ENCODE measurements around the gene ATG9B. TPM values are rescaled to one million over a fixed set of nuclear protein-coding genes. Genes with fewer than 3 reads are reported as not detected.

ATG9B gene
- total RNA-seq, 1 experiment from 2014 or later = 2.1 TPM

DNA sequence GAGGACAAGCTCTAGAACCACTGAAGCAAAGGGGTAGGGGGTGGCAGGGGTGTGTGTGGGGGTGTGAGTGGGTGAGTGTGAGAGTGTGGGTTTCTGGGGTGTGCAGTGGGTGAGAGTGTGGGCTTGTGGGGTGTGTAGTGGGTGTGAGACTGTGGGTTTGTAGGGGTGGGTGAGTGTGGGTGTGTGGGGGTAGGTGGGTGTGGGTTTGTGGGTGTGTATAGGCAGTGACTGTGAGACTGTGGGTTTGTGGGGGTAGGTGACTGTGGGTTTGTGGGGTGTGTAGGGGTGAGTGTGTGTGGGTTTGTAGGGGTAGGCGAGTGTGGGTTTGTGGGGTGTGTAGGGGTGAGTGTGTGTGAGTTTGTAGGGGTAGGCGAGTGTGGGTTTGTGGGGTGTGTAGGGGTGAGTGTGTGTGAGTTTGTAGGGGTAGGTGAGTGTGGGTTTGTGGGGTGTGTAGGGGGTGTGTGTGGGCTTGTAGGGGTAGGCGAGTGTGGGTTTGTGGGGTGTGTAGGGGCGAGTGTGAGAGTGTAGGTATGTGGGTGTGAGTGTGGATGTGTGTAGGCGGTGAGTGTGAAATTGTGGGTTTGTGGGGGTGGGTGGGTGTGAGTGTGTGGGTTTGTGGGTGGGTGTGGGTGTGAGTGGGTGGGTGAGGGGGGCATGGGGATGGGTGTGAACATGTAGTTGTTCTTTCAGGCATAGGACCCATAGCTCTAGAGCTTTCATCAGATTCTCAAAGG lies 24.6 kb downstream of the ATG9B start (continued):
- TF ChIP-seq ZBTB33 (IDR thresholded peaks at IDR 0.05; ENCODE audit: extremely low read depth, insufficient replicate concordance, low read length) = no peak

DNA sequence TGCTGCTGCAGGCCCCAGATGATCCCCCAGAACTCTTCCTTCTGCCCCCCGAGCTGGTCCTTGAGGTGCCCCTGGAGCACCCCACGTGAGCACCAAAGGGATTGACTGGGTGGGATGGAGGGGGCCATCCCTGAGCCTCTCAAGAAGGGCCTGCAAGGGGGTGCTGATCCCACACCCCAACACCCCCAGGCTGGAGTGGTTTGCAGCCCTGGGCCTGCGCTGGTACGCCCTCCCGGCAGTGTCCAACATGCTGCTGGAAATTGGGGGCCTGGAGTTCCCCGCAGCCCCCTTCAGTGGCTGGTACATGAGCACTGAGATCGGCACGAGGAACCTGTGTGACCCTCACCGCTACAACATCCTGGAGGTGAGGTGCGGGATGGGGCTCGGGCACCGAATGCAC lies 25.3 kb downstream of the ATG9B start:
- Histone ChIP-seq H3K4me2 (ENCODE audit: low read length) (no peak overlapping the region), H3K27ac (ENCODE audit: low read depth, low read length) (no peak overlapping the region), H4K20me1 (ENCODE audit: insufficient read depth) (no peaks in the 10 kb centered on the region), H3K79me2 (ENCODE audit: insufficient read depth, low read length) (no peaks in the 10 kb centered on the region), H3K9ac (ENCODE audit: low read length) (no peak overlapping the region), H3K4me1 (ENCODE audit: control insufficient read depth in 1 of 2, insufficient read depth in 2 of 2, low read length in 2 of 2) (no peaks in the 10 kb centered on the region), H3K27me3 (ENCODE audit: insufficient read depth, low read length) (no peaks in the 10 kb centered on the region), H2AFZ (ENCODE audit: low read depth, low read length, poor library complexity, severe bottlenecking) (no peak overlapping the region), H3K9me3 (ENCODE audit: control insufficient read depth in 1 of 2, insufficient read depth in 1 of 2, low read depth in 1 of 2, low read length in 2 of 2) (no peaks in the 10 kb centered on the region), H3K4me3 (replicated peaks in 1 of 2; ENCODE audit: low read depth in 1 of 2, low read length in 2 of 2) (no peak overlapping the region), H3K36me3 (ENCODE audit: control insufficient read depth in 1 of 2, insufficient read depth in 2 of 2, low read length in 2 of 2) (no peaks in the 10 kb centered on the region), H3K9me2 (ENCODE audit: insufficient read depth) (no peaks in the 10 kb centered on the region)
- BruUV-seq (replicated peaks) = no TSS peak
- intact Hi-C loops (cut with micrococcal nuclease) = no loop called here
- POLR2A ChIA-PET = no interaction called here
- TF ChIP-seq, protein P1, sequence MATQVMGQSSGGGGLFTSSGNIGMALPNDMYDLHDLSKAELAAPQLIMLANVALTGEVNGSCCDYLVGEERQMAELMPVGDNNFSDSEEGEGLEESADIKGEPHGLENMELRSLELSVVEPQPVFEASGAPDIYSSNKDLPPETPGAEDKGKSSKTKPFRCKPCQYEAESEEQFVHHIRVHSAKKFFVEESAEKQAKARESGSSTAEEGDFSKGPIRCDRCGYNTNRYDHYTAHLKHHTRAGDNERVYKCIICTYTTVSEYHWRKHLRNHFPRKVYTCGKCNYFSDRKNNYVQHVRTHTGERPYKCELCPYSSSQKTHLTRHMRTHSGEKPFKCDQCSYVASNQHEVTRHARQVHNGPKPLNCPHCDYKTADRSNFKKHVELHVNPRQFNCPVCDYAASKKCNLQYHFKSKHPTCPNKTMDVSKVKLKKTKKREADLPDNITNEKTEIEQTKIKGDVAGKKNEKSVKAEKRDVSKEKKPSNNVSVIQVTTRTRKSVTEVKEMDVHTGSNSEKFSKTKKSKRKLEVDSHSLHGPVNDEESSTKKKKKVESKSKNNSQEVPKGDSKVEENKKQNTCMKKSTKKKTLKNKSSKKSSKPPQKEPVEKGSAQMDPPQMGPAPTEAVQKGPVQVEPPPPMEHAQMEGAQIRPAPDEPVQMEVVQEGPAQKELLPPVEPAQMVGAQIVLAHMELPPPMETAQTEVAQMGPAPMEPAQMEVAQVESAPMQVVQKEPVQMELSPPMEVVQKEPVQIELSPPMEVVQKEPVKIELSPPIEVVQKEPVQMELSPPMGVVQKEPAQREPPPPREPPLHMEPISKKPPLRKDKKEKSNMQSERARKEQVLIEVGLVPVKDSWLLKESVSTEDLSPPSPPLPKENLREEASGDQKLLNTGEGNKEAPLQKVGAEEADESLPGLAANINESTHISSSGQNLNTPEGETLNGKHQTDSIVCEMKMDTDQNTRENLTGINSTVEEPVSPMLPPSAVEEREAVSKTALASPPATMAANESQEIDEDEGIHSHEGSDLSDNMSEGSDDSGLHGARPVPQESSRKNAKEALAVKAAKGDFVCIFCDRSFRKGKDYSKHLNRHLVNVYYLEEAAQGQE (IDR thresholded peaks at IDR 0.05; ENCODE audit: low read depth) = no peak
- no peak for DNase-seq (ENCODE audit: low read depth, low spot score)
- CTCF ChIA-PET = no interaction called here
- RAD21 ChIA-PET (ENCODE audit: low non-redundant PET in 1 of 2, low total read pairs in 2 of 2, uncharacterized antibody in 2 of 2, unreplicated experiment in 2 of 2) = no interaction called here
- ATAC-seq = no peak
